ENCODE results near the gene SMIM5.

DNA sequence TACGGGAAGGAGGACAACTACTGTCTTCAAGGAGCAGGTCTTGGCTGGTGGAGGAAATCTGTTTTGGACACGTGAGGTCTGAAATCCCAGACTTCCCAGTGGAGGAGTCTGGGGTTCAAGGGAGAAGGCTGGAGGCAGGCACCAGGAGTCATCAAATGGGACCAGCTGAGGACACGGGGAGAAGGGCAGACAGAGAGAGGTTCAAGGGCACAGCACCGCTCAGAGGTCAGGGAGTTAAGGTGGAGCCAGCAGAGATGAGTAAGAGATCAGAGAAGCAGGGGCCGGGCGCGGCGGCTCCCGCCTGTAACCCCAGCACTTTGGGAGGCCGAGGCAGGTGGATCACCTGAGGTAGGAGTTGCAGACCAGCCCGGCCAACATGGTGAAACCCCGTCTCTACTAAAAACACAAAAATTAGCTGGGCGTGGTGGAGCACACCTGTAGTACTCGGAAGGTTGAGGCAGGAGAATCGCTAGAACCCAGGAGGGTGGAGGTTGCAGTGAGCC lies 10.4 kb upstream of the SMIM5 start:
- TF ChIP-seq, protein P1, sequence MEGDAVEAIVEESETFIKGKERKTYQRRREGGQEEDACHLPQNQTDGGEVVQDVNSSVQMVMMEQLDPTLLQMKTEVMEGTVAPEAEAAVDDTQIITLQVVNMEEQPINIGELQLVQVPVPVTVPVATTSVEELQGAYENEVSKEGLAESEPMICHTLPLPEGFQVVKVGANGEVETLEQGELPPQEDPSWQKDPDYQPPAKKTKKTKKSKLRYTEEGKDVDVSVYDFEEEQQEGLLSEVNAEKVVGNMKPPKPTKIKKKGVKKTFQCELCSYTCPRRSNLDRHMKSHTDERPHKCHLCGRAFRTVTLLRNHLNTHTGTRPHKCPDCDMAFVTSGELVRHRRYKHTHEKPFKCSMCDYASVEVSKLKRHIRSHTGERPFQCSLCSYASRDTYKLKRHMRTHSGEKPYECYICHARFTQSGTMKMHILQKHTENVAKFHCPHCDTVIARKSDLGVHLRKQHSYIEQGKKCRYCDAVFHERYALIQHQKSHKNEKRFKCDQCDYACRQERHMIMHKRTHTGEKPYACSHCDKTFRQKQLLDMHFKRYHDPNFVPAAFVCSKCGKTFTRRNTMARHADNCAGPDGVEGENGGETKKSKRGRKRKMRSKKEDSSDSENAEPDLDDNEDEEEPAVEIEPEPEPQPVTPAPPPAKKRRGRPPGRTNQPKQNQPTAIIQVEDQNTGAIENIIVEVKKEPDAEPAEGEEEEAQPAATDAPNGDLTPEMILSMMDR (IDR thresholded peaks at IDR 0.05) = no peak
- no peak for TF ChIP-seq EP300 (IDR thresholded peaks at IDR 0.05)
- no peak for TF ChIP-seq POLR2A (IDR thresholded peaks at IDR 0.05)
